SK-N-MC (cell line): ENCODE measurements around the gene PRL.

Source experiments
- EZH2 ChIP-seq: fragments of 200-600 bp; sonication (generic); IDR thresholded peaks from one replicate; pipeline ENCODE4 v1.6.1; 2017; ENCODE audit warnings: antibody characterized with exemption
- POLR2AphosphoS5 ChIP-seq: IDR thresholded peaks from 2 replicates; pipeline ENCODE4 v1.6.1; 2012; ENCODE audit warnings: mild to moderate bottlenecking, low read depth, low read length, borderline replicate concordance

DNA sequence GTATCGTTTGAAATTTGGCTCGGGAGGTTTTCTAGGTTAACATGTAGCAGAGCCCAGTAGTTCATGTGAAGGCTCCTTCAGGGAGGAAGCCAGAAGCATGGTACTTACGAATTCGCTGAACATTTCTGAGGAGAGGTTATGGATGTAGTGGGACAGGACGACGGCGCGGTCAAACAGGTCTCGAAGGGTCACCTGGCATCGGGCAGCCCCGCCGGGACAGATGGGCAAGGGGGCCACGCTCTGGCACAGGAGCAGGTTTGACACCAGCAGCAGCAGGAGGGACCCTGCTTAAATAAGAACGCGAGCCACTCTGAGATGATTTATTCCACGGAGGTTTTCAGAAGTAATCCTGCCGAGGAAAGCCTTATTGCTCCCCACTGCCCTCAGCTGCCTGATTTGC is 2.5 kb downstream of the PRL start:
- TF ChIP-seq POLR2AphosphoS5 (no peak), EZH2 (no peak)
